GM23338 (cell line): ENCODE results near the gene SLC51B. TPM values are rescaled to one million over a fixed set of nuclear protein-coding genes. Genes with fewer than 3 reads are reported as not detected.

ENCODE experiments used
- ATAC-seq: fragments of 200-7000 bp; cut with Tn5 transposase; 3 replicates; pipeline ENCODE4 v1.9.1; 2020
- DNase-seq: peaks from one replicate; pipeline ENCODE4 v3.0.0-alpha.2; 2015; ENCODE audit warnings: low spot score
- H2AFZ ChIP-seq: fragments of 200-600 bp; sonication (generic); 2 replicates; pipeline ENCODE4 v1.8.0; 2016; ENCODE audit warnings: antibody characterized with exemption, mild to moderate bottlenecking, moderate library complexity
- H3F3A ChIP-seq: fragments of 200-600 bp; sonication (generic); replicated peaks from 2 replicates; pipeline ENCODE4 v1.8.0; 2017; ENCODE audit warnings: antibody characterized with exemption, mixed run types, low read depth
- H3K27ac ChIP-seq: fragments of 200-600 bp; sonication (generic); 2 replicates; pipeline ENCODE4 v1.6.1; 2016; ENCODE audit warnings: low read depth
- H3K27me3 ChIP-seq: fragments of 200-600 bp; sonication (generic); 2 replicates; pipeline ENCODE4 v1.8.0; 2016; ENCODE audit warnings: mild to moderate bottlenecking, mixed run types, moderate library complexity; ENCODE audit not compliant: insufficient read depth
- H3K36me3 ChIP-seq: fragments of 200-600 bp; sonication (generic); 2 replicates; pipeline ENCODE4 v1.8.0; 2016; ENCODE audit warnings: mild to moderate bottlenecking; ENCODE audit not compliant: insufficient read depth
- H3K4me1 ChIP-seq: fragments of 200-600 bp; sonication (generic); 2 replicates; pipeline ENCODE4 v1.8.0; 2016; ENCODE audit warnings: mild to moderate bottlenecking, moderate library complexity; ENCODE audit not compliant: insufficient read depth
- H3K4me2 ChIP-seq: fragments of 200-600 bp; sonication (generic); 2 replicates; pipeline ENCODE4 v1.7.1; 2017; ENCODE audit warnings: mixed run types
- H3K4me3 ChIP-seq: fragments of 200-600 bp; sonication (generic); 2 replicates; pipeline ENCODE4 v1.6.1; 2016; ENCODE audit warnings: mixed run types
- H3K79me2 ChIP-seq: fragments of 200-600 bp; sonication (generic); replicated peaks from 2 replicates; pipeline ENCODE4 v1.8.0; 2017; ENCODE audit warnings: mild to moderate bottlenecking; ENCODE audit not compliant: insufficient read depth
- H3K9me2 ChIP-seq: fragments of 200-600 bp; sonication (generic); 2 replicates; pipeline ENCODE4 v1.8.0; 2017; ENCODE audit not compliant: insufficient read depth
- H4K20me1 ChIP-seq: fragments of 200-600 bp; sonication (generic); replicated peaks from 2 replicates; pipeline ENCODE4 v1.8.0; 2017; ENCODE audit warnings: mild to moderate bottlenecking; ENCODE audit not compliant: insufficient read depth
- H3K27ac Mint-ChIP-seq: 2 replicates; pipeline ENCODE4 v1.8.0; 2020; ENCODE audit warnings: inconsistent platforms, mild to moderate bottlenecking, moderate library complexity, mixed read lengths
- H3K27me3 Mint-ChIP-seq: 3 replicates; pipeline ENCODE4 v1.8.0; 2022; ENCODE audit warnings: low read depth, mild to moderate bottlenecking, moderate library complexity, mixed read lengths, inconsistent platforms; ENCODE audit not compliant: insufficient read depth, poor library complexity
- H3K36me3 Mint-ChIP-seq: 3 replicates; pipeline ENCODE4 v1.8.0; 2021; ENCODE audit warnings: low read depth, mild to moderate bottlenecking, inconsistent platforms, moderate library complexity, mixed read lengths
- H3K4me1 Mint-ChIP-seq: 3 replicates; pipeline ENCODE4 v1.8.0; 2020; ENCODE audit warnings: mild to moderate bottlenecking, inconsistent platforms, mixed read lengths
- H3K4me3 Mint-ChIP-seq: 3 replicates; pipeline ENCODE4 v1.8.0; 2021; ENCODE audit warnings: moderate library complexity, mild to moderate bottlenecking, inconsistent platforms, mixed read lengths
- H3K9me3 Mint-ChIP-seq: 3 replicates; pipeline ENCODE4 v1.8.0; 2020; ENCODE audit warnings: moderate library complexity, mild to moderate bottlenecking, inconsistent platforms, mixed read lengths
- NANOG ChIP-seq: IDR thresholded peaks from 2 replicates; pipeline ENCODE4 v1.6.1; 2016; ENCODE audit warnings: antibody characterized with exemption, borderline replicate concordance
- POLR2AphosphoS5 ChIP-seq: IDR thresholded peaks from 2 replicates; pipeline ENCODE4 v1.6.1; 2016; ENCODE audit warnings: antibody characterized with exemption, low read depth
- STAT1 ChIP-seq: IDR thresholded peaks from one replicate; pipeline ENCODE4 v1.6.1; 2016; ENCODE audit warnings: antibody characterized with exemption; ENCODE audit not compliant: unreplicated experiment
- polyA plus RNA-seq: library from polyadenylated mRNA; unstranded; fragments of >200 nt; fragmentation: Nextera tagmentation; extraction: Ambion mirVana; gene quantifications from 2 replicates; pipeline ENCODE4 v1.2.1, GENCODE V29; 2016
- total RNA-seq: library from RNA; depleted of rRNA; stranded (reverse); fragments of >200 nt; shearing (Covaris generic); gene quantifications from 2 replicates; pipeline ENCODE4 v1.2.3, GENCODE V29; 2014; rRNA removed

Gene SLC51B
- total and polyA plus RNA-seq, 2 experiments from 2014 or later = not detected

DNA sequence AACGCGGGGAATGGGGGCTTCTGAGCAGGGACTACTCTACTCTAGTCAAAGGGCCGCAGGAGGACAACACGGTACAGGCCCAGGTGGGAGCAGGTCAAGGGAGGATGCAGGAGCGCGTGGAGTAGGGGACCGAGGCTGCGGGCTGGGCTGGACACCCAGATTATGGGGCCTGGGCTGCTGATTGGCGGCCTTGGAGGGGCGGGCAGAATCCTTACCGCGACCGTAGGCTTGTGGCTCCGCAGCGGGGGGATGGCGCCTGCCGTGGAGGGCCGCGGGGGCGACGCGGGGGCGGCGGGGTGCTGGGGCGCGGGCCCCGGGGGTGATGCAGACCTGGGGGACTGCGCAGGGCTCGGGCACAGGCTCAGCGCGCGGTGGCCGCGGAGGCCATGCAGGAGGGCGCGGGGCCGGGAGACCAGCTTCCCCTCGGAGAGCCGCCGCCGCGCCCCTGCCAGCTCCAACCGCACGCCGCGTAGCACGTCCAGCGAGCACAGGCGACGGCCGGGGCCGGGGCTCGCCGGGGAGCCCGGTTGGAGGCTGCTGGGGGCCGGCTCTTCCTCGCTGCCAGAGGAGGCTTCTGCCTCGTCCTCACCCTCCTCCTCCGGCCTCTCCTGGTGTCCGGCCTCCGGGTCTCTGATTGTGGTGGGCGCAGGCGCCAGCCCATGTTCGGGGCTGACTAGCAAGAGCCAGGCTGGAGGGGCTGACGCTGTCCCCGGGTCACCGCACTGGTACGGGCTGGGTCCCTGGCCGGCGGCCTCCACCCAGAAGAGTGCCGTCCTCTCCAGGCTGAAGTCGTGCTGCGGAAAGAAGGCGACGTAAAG is 56.9 kb downstream of the SLC51B start:
- Histone ChIP-seq H3F3A (no peaks in the 10 kb centered on the region), H3K4me3 (peak overlapping the region; percentile 66), H3K9me2 (no peaks in the 10 kb centered on the region), H2AFZ (peak overlapping the region; percentile 95), H3K27me3 (peaks cover 13% of the 10 kb centered on the region), H3K36me3 (no peaks in the 10 kb centered on the region), H3K27ac (no peak overlapping the region; the same call in 1 of the 2 replicates), H3K4me1 (peaks cover 5% of the 10 kb centered on the region; the same call in 1 of the 2 replicates), H3K79me2 (no peaks in the 10 kb centered on the region), H3K4me2 (peak overlapping the region; percentile 86), H4K20me1 (no peaks in the 10 kb centered on the region; the same call in 1 of the 2 replicates)
- DNase-seq (peak; percentile 80), ATAC-seq (peak; percentile 87)
- Mint-ChIP-seq H3K36me3 (no peaks in the 10 kb centered on the region), H3K27ac (peak overlapping the region; percentile 68), H3K27me3 (peaks cover 13% of the 10 kb centered on the region), H3K9me3 (no peaks in the 10 kb centered on the region), H3K4me3 (peak overlapping the region; percentile 87), H3K4me1 (peaks cover 4% of the 10 kb centered on the region; the same call in 1 of the 3 replicates)
- TF ChIP-seq POLR2AphosphoS5 (peak; percentile 42), STAT1 (no peak)

DNA sequence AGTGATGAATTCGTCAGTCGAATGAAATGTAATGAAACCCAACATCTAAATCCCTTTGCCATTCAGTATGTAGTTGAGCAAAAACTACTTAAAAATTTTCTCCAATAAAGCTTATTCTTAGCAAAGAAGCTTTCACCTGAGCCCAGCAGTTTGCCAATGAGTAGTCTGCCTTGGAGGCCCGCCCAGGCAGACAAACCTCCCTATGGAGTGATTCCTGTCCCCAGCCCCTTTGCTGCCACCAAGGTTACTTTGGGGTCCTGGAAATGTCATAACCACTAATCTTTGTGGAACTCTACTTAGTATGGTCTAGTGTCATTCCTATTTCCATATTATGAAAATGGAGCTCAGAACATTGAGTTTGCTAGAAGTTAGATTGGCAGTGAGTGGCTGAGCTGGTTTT is 57.7 kb downstream of the SLC51B start:
- Mint-ChIP-seq H3K9me3 (no peaks in the 10 kb centered on the region), H3K4me1 (peaks cover 4% of the 10 kb centered on the region; the same call in 1 of the 3 replicates), H3K27ac (no peak overlapping the region), H3K4me3 (peak overlapping the region; percentile 72), H3K27me3 (peaks cover 13% of the 10 kb centered on the region), H3K36me3 (no peaks in the 10 kb centered on the region)
- H3K27me3 ChIP-seq = peaks cover 13% of the 10 kb centered on the region
- H3K79me2 ChIP-seq = no peaks in the 10 kb centered on the region
- peak overlapping the region; percentile 86 for H3K4me2 ChIP-seq
- no peak overlapping the region for H3K27ac ChIP-seq
- H4K20me1 ChIP-seq = no peaks in the 10 kb centered on the region; the same call in 1 of the 2 replicates
- no peak for DNase-seq
- peak overlapping the region; percentile 95 for H2AFZ ChIP-seq
- no peaks in the 10 kb centered on the region for H3F3A ChIP-seq
- H3K9me2 ChIP-seq = no peaks in the 10 kb centered on the region
- TF ChIP-seq NANOG (no peak), STAT1 (no peak)
- peaks cover 5% of the 10 kb centered on the region; the same call in 1 of the 2 replicates for H3K4me1 ChIP-seq
- H3K4me3 ChIP-seq = peak overlapping the region; percentile 66
- no peak for ATAC-seq
- H3K36me3 ChIP-seq = no peaks in the 10 kb centered on the region

Other genes with a start within 250 kb of the SLC51B start
- gene PIF1, start 219.7 kb upstream of the SLC51B start, total RNA-seq = 193 and 200 TPM in 2 replicates
- gene PIF1, start 219.7 kb upstream of the SLC51B start, polyA plus RNA-seq = 106 and 116 TPM in 2 replicates
- 27.8 and 29.4 TPM in 2 replicates for gene PLEKHO2, start 203.5 kb upstream of the SLC51B start, total RNA-seq
- 9.0 TPM in 2 replicates for gene PLEKHO2, start 203.5 kb upstream of the SLC51B start, polyA plus RNA-seq
- 8.7 and 9.3 TPM in 2 replicates for gene ANKDD1A, start 133.5 kb upstream of the SLC51B start, total RNA-seq
- 5.8 and 6.7 TPM in 2 replicates for gene ANKDD1A, start 133.5 kb upstream of the SLC51B start, polyA plus RNA-seq
- gene SPG21, start 55.5 kb upstream of the SLC51B start, total RNA-seq = 86.6 and 102 TPM in 2 replicates
- 79.4 and 81.0 TPM in 2 replicates for gene SPG21, start 55.5 kb upstream of the SLC51B start, polyA plus RNA-seq
- gene MTFMT, start 15.7 kb upstream of the SLC51B start, total RNA-seq = 25.3 and 36.0 TPM in 2 replicates
- 18.9 and 19.0 TPM in 2 replicates for gene MTFMT, start 15.7 kb upstream of the SLC51B start, polyA plus RNA-seq
- gene RASL12, start 22.6 kb downstream of the SLC51B start, total RNA-seq = 20.1 and 27.7 TPM in 2 replicates
- gene RASL12, start 22.6 kb downstream of the SLC51B start, polyA plus RNA-seq = 4.5 and 5.4 TPM in 2 replicates
- gene KBTBD13, start 31.4 kb downstream of the SLC51B start, total RNA-seq = not detected in 2 replicates
- gene KBTBD13, start 31.4 kb downstream of the SLC51B start, polyA plus RNA-seq = 0.09 TPM in 1 of 2 replicates, not detected in the other
- 1.4 and 1.5 TPM in 2 replicates for gene UBAP1L, start 69.8 kb downstream of the SLC51B start, total RNA-seq
- gene UBAP1L, start 69.8 kb downstream of the SLC51B start, polyA plus RNA-seq = 0.47 and 0.53 TPM in 2 replicates
- 16.5 and 21.2 TPM in 2 replicates for gene PDCD7, start 88.4 kb downstream of the SLC51B start, total RNA-seq
- 16.8 and 18.9 TPM in 2 replicates for gene PDCD7, start 88.4 kb downstream of the SLC51B start, polyA plus RNA-seq
- gene CLPX, start 140.0 kb downstream of the SLC51B start, total RNA-seq = 40.6 and 47.0 TPM in 2 replicates
- gene CLPX, start 140.0 kb downstream of the SLC51B start, polyA plus RNA-seq = 18.9 and 20.6 TPM in 2 replicates
- 0.03 TPM in 1 of 2 replicates, not detected in the other for gene CILP, start 166.1 kb downstream of the SLC51B start, total RNA-seq
- not detected in 2 replicates for gene CILP, start 166.1 kb downstream of the SLC51B start, polyA plus RNA-seq
- 3.6 and 4.6 TPM in 2 replicates for gene PARP16, start 241.5 kb downstream of the SLC51B start, total RNA-seq
- 4.1 and 4.4 TPM in 2 replicates for gene PARP16, start 241.5 kb downstream of the SLC51B start, polyA plus RNA-seq